Activated CD4-positive, alpha-beta T cell treated with anti-CD3 and anti-CD28 coated beads, Interleukin-2, amount 50 U/mL, for 4 hours (primary cell): ENCODE data around the gene NAA38.

ENCODE experiments used
- DNase-seq, 2 experiments: peaks; one replicate each; pipeline ENCODE4 v3.0.0-alpha.2; 2020

Gene NAA38

DNA sequence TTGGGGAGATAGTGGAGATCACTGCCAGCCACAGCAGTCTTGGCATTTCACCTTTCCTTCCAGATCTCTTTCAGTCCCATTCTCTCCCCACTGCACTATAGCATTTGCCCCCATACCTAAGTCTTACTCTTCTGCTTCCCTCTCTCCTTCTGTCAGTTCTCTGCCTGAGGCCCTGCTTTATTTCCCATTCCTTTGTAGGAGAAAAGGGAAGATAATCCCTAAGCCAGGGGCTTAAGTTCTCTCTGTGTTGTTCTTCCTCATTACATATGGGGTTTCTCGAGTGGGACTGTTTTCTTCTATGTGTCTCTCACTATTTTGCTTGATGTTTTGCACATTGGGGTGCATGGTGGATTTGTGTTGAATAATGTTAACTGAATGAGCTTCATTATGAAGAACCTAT is 16.9 kb downstream of the NAA38 start:
- no peak for DNase-seq

DNA sequence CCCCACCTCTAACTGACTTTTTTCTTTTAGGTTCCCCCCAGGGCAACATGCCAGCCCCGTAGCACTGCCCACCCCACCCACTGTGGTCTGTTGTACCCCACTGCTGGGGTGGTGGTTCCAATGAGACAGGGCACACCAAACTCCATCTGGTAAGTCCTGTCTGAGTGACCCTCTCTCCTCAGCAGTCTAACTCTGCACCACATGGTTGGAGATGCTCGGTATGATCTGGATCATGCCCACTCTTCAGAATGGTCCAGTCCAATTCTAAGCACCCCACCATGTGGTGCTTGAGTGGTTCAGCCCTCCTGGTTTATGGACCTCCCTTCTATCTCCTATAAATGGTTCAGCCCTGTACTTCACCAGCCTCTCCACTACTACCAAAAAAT is 17.5 kb downstream of the NAA38 start:
- no peak for DNase-seq

DNA sequence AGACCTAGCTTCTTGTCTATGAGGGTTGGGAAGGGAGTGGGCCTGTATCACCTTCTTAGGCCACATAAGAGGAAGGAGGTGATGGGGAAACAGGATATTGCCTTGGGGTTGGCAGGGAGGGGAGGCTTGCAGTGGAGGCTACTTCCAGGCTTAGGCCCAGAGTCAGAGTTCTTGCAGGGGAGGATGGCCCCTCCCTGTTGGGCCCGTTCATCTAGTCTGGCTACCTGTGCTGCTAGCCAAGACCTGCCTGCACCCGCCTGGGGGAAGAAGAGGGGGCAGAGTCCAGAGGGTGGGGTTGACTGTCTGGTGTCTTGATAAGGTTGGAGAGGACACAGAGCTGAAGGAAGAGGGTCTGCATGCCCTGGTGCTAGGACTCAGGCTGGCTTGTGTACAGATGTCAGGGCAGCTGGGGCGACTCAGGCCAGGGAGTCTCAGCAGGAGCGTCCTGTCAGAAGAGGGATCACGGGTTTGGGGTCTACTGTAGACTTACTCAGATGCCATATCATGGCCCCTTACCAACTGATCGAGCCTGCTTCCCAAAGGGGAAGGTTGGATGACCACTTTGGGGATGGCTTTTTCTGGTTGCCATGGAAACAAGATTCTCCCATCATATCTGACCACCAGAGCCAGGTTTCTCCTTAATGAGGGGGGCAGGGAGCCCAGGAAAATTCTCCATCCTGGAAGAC is 18.0 kb downstream of the NAA38 start:
- no peak for DNase-seq

DNA sequence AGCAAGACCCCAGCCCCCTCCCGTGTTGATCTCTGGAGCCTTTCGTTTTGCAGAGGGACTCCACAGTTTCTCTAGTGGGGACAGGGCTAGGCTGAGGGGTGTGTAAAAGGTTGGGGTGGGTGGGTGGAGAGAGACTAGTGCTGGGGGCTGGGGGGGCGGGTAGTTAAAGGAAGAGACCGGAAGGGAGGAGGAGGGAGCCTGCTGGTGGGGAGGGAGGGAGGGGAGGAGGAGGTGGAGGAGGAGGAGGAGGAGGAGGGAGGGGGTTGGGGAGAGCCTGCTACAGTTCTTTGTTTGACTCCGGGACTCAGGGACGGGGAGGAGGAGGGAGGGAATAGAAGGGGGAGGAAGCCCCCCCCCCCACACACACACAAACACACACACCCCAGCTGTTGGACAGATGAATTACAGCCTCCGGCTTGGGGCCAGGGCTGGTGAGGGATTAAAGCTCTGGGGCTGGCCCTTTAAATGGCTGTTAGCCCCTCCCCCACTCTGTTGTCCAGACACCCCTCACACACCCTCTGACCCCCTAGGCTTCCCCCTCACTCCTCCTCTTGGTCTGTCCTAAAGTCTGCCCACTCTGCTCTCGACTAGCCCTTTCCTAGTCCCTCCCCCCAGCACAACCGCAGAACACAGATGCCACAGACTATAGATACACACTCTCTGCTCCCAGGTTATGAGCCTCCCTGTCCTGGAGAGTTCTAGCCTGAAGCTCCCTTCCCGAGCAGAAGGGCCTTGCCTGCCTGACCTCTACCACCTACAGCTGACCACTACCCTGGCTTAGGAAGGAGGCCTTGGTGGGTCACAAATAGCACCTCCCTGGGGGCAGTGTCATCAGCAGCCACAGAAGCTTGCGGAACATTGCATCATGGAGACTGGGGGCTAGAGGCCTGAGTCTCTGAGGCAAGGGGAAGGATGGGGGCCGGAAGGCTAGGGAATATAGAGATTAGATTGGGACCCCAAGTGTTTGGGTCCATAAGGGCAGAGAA is 19.0 kb downstream of the NAA38 start:
- peak; percentile 28 to 40 for DNase-seq

DNA sequence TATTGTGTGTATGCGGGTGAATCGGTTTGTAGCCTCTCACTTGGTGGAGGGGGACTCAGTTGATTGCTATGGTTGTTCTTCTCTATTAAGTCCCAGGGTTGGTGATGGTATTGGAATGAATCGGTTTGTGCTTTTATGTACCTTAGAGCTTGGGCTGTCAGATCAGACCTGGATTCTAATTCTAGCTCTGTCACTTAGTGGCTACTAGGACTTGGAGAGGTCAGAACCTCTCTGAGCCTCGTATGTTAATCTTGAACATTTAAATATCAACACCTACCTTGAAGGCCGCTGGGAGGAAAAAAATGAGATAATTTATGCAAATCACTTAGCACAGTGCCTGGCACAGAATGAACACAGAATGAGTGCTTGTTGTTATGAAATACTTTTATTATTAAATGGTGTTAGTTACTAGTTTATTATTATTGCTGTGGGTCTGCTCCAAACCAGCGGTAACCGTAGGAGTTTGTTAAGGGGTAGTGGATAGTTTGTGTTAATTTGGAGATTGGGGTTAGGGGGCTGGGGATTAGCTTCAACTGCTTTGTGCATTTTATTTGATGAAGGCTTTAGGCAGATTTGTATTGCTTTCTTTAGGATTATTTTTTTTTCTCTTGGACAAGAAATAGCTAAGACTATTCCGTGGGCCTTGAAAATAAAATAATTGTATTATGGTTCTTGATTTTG is 19.8 kb downstream of the NAA38 start:
- no peak for DNase-seq

DNA sequence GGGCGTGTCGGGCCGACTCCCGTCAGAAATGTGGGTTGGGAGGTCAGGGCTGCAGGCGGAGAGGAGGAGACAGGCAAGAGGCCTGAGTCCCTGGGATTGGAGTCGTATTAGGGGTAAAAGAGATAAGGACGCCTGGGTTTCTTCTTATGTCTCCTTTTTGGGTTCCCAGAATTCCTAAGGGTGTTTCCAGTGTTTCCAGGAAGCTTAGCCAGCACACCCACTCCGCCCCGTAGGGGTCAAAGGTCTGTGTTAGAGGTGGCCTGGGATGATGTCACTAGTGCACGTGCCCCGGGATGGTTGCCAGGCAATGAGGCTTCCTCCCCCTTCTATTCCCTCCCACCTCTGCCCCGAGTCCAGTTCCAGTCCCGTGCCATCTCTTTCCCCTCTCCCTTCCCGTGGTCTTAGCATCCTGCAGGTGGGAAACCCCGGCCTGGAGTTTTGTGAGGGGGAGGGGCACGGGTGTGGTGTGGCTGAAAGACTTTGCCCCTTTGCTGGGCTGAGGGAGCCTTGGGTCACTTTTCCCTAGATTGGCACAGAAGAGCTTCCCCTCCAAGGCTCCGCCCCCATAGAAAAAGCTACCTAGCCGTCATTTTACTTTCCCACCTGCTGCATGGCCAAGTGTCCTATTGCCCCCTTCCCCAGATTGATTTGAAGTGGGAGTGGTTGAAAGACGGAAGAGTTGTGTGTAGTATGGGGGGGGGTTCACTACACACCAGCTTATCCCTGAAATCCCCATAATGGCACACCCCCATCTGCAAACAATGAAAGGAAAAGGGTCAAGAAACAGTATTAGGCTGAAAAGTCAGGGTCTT is 20.6 kb downstream of the NAA38 start:
- peak; percentile 47 to 49 for DNase-seq

DNA sequence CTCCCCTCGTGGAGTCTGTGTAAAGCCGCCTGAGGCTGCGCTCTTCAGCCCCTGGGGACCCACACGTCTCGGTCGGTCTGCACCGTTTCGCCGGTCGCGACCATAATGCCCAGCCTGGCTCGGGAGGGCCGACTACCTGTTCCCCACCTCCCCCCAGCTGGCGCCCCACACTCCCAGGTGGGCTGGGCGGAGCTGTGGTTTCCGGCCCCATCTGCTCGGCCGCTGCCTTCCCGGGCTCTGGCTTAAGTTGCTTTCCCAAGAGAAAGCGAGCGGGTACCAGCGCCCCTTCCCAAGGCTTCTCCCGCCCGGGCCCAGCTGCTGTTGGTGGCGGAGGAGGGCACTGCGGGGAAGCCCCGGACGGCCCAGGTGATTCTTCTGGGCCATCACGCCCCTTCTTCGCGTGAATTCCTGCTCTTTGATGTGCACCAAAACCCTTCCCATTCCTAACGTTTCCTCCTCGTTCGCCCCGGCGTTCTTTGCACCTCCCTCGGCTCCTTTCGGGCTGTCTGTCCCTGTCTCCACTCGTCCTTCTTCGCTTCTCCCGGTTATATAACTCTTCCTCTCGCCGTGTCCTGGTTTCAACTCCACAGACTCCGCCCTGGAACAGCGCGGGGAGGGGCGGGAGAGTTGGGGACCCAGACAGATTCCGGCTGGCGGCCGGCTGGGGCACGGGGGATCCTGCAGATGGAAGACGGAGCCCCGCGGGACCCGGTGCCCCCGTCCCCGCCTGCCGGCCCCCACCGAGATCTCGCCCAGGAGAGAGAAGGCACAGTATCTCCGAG is 21.4 kb downstream of the NAA38 start:
- DNase-seq = peak; percentile 24 to 34

DNA sequence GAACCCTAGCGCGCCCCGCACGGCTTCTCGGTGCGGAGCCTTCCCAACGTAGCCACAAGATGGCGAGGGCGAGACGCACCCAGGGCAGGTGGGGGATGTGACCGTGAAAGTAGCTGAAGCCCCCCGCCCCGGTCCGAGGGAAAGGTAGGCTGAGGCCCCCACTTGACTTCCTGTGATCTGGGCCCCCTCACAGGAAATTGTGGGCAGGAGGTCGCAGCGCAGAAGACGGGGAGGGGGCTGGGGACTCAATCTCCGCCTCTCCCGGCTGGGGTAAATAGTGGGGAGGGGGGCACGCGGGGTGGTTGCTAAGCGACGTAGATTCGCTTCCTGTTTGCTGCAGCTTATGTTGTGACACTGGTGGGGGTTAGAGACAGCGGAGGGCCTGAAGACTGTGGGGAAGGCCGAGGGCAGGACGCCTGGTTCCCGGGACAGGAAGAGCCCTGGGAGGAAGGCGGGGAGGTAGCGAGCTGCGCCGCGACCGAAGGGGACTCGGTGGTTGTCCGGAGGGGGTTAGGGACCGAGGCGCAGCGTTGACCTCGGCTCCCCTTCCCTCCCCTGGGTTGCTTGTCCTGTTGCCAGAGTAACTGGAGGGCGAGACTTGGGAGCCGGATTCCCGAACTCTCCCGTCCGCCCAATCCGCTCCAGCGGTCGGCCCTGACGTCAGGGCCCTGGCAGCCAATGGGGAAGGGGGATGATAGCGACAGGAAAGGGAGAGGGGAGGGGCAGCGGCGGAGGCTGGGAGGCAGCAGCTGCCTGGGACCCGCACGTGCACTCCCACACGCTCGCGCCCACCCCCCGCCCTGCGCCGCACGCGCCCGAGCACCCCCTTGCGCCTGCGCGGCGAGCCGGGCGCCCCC is 22.2 kb downstream of the NAA38 start:
- peak; percentile 82 to 86 for DNase-seq

DNA sequence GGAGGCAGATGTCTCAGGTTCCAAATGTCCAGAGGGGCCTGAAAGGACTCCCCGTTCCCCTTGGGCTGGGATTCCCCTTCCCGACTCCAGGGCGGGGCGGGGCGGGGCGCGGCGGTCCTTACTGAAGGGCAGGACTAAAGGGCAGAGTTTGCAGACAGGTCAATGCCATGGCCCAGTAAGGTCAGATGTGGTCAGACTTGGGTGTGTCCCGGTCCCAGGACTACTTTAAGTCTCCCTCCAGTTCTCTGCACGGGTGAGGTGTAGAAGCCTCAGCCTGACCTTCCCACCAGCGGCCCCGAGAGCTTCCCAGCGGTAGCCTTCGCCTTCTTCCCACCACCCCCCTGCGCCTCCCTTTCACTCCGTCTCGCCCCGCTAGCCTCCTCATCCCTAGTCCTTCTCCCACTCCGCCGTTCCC is 22.8 kb downstream of the NAA38 start:
- DNase-seq = peak in 1 of 2 experiments; percentile 31

DNA sequence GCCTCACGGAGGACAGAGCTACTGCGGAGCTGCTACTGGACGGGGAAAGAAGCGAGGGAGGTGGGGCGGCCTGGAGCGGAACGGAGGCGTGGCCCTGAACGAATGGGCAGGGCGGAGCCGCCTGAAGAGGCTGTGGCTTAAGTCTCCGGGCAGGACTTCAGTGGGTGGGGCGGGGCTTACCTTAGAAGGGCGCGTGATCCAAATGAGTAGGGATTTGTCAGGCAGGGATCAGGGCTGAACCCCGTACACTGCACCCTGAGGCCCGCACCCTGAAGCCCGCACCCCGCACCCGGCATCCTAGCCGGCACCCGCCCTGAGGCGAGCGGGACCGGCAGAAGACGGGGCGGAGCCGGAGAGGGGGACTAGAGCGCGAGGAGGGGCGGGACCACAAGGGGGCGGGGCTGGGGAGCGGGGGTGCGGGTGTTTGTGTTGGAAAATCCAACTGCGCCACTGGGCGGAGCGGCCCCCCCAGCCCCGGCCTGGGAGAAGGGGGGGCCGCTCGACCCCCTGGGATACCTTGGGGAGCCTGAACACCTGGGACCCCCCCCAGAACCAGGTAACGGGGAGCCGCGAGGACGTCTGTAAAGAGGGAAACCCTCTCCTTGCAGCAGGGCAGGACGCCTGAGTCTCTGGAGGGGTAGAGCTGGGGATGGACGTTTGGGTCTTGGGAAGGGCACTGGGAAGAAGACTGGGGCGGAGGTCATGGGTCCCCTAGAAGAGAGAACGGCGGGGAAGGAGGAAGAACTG is 23.4 kb downstream of the NAA38 start, which contains the start of gene KDM6B:
TSS of gene KDM6B (plus strand) at position 423 of the 747 bp plus-strand sequence. CDS start 11,338 bp downstream, outside the sequence.
- DNase-seq = peak; percentile 83

DNA sequence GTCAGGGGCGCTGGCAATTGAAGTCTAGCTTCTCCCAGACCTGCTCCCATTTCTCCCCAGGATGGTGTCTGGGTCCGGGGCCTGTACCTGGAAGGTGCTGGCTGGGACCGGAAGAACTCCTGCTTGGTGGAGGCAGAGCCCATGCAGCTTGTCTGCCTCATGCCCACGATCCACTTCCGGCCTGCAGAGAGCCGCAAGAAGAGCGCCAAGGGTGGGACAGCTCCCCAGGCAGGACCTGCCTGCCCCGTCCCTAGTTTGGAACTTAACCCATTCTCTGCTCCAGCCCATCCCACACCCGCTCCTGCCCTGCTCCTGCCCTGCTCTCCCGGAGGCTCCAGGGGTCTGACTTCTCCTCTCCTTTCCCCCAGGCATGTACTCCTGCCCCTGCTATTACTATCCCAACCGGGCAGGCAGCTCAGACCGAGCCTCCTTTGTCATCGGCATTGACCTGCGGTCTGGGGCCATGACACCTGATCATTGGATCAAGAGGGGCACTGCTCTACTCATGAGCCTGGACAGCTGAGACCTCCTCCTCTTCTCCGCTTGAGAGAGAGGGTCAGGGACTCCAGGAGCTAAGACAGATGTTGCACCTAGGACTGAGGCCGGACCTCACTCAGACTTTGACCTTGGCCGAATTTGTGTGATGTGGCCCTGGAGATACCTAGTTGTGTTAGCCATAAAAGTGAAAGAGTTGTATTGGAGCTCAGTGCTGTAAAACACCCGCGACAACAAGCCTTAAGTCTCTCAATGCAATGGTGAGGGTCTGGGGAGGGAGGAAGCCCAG is 24.2 kb downstream of the NAA38 start:
- no peak for DNase-seq

DNA sequence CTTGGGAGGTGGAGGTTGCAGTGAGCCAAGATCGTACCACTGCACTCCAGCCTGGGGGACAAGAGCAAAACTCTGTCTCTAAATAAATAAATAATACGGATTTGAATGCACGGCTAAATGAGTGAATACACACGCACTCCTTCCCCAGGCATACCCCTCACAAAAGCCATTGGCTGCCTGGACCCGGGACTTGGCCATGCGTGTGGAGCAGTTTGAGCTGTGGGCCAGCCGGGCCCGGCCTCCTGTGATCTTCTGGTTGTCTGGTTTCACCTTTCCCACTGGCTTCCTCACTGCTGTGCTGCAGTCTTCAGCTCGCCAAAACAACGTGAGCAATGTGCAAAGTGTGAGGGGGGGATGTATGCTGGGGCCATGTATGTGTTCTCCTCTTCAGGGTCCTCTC is 24.9 kb downstream of the NAA38 start:
- DNase-seq = no peak

DNA sequence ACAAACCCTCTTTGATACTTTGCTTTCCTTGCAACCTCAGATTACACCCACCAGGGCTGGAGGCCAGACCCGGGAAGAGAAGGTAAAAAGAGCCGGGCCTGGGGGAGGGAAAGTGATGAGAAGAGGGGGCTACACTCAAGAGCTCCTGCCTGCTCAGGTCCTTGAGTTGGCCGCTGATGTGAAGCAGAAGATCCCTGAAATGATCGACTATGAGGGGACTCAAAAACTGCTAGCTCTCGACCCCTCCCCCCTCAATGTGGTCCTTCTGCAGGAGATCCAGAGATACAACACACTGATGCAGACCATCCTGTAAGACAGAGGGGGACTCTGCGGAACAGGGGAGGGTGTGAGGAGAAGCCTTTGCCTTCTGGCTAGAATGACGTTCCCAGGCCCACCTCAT is 26.1 kb downstream of the NAA38 start:
- no peak for DNase-seq

DNA sequence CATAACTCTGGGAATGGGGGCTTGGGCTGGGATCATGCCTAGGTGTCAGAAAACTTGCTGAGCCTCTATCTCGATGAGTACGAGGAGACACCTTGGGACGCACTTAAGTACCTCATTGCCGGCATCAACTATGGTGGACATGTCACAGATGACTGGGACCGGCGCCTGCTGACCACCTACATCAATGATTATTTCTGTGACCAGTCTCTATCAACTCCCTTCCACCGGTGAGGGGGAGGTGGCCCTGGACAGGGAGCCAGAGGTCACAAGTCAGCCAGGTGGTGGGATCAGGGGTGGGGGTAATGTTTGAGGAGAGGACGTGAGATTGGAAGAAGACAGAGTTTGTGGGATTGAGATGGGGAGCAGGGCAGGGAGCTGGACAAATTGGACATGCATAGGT is 26.7 kb downstream of the NAA38 start:
- DNase-seq = no peak

DNA sequence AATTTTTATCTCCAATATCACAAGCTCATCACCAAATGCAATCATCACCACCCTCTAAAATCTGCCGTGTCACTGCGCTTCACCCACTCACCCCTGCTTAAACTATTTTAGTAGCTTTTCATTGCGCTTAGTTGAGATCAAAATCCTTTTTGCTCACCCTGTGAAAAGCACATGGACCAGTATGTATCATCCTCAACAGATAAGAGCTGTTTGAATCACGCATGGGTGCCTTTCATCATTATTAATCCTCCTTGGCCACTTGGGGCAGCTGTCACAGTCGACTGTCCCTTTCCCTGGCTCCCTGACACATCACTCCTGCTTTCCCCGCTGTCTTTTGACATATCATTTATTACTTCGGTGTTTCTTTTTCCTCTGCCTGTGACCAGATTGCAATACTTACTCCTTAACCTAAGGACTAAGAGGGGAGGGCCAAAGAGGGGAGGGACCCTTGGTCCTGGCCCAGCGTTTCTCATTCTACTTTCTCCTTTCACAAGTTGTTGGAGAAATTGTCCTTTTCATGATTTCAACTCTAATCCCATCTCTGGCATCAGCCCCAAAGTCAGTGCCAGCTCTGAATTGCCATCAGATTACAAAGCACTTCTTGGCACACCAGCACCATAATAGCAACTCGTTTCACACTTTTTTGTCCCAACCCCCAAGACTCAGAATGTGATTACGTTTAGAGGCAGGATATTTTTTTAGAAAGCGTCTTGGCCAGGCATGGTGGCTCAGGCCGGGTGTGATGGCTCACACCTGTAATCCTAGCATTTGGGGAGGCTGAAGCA is 32.0 kb downstream of the NAA38 start:
- no peak for DNase-seq

DNA sequence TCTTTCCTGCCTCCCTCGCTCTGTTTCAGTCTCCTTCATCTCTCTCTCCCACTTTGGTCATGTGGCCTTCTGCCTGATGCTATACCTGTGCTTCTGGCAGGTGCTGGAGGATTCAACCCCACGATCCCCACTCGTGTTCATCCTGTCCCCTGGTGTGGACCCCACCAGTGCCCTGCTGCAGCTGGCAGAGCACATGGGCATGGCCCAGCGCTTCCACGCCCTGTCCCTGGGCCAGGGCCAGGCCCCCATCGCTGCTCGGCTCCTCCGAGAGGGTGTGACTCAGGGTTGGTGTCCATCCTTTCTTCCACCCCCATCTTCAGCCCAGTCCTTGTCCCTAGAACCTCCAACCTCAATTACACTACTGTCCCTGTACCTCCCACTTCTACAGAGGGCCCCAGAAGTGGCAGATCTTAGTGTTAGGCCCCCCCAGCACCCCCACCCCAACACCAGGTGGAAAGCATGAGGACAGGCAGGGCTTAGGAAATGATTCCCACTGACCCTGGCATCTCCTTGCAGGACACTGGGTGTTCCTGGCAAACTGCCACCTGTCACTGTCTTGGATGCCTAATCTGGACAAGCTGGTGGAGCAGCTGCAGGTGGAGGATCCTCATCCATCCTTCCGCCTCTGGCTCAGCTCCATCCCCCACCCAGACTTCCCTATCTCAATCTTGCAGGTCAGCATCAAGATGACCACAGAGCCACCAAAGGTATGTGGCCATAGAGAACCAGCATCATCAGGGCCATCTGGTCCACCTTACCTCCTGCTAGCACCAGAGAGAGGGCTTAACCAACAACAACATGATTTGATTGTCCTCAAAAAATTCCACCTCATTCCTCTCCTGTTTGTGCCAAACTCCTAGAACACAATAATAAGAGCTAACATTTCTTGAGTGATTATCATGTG is 33.1 kb downstream of the NAA38 start:
- no peak for DNase-seq

DNA sequence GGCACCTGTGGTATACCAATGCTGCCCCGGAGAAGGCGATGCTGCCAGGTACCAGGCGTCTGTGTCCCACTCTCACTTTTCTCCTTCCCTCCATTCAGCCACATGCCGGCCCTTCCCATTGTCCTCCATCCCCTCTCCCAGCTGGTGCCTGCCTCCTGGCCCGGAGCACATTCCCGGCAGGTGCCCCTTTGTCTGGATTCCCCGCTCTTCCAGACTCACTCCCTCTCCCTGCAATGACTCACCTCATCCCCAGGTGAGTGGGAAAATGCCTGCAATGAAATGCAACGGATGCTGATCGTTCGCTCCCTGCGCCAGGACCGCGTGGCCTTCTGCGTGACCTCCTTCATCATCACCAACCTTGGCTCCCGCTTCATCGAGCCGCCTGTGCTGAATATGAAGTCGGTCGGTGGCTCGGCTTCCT is 33.8 kb downstream of the NAA38 start:
- no peak for DNase-seq
